Measurements from ENCODE around the gene USP10. TPM values are rescaled to one million over a fixed set of nuclear protein-coding genes. Genes with fewer than 3 reads are reported as not detected.

Gene USP10
- total RNA-seq, 2 donors from 2014 or later: 82.7 to 129 TPM

DNA sequence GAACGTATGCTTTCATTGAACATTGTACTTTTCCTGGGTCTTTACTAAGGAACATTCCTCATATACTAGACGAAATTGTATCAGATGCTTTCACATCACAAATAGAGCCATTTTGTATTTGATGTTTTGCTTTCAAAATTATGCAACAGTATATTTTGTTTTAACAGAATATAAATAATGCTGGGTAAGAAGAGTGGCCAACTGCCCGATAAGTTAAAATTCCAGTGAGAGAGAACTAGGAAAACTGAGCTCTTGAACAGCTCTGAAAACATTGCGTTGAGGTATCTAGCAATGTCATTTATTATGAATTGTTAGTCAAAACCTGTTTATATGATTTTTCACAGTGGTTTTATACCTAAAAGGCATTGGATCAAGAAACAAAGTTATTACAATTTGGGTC lies 50.8 kb downstream of the USP10 start:
- DNase-seq (ENCODE audit: low spot score in 2 of 2) (no peak), ATAC-seq (no peak)
- H3K27ac Mint-ChIP-seq: no peak overlapping the region
- H3K36me3 Mint-ChIP-seq: peaks cover 0 to under 1% of the 10 kb centered on the region in 2 donors
- H3K9me3 Mint-ChIP-seq: no peaks in the 10 kb centered on the region

DNA sequence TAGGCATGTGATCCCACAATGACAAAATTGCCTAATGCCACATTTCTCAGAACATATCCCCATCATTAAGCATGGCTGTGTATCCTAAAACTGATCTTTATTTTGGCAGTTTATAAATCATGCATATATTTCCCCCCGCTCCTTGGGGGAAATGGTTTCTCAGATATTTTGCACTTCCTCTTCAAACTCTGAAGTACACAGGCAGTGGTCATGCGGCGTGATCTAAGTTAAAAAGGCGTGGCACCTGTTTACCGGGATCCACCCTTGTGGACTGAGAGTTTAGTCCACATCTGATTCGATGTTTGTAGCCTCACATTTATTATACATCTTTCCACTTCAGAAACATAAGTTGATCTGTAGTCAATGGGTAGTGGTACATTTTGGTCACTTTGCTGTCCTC lies 51.4 kb downstream of the USP10 start:
- Mint-ChIP-seq H3K9me3 (no peaks in the 10 kb centered on the region), H3K27ac (no peak overlapping the region), H3K36me3 (no peaks in the 10 kb centered on the region)
- DNase-seq (ENCODE audit: low spot score in 2 of 2): no peak
- no peak for ATAC-seq

DNA sequence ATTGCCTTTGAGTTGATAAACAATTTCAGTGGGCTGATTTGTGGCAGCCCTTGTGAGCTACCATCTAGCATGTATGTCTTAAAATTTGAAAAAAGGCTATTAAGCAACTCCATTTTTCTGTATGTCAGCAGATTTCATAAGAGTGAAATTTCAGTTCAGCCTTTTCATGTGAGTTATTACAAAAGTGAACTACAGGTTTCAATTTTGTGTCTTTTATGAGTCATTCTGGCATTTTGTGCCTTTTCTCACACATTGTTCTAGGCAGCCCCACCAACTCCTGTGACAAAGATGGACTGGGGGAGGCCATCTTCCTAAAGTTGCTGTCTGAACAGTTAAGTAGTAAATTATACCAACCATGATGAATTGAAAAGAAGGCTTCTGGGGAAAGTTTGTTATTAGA lies 52.1 kb downstream of the USP10 start:
- DNase-seq (ENCODE audit: low spot score in 2 of 2) (peak in 1 of 2 donors; percentile 43), ATAC-seq (peak; percentile 75 to 83)
- H3K36me3 Mint-ChIP-seq: no peaks in the 10 kb centered on the region
- no peaks in the 10 kb centered on the region for H3K9me3 Mint-ChIP-seq
- H3K27ac Mint-ChIP-seq: no peak overlapping the region

DNA sequence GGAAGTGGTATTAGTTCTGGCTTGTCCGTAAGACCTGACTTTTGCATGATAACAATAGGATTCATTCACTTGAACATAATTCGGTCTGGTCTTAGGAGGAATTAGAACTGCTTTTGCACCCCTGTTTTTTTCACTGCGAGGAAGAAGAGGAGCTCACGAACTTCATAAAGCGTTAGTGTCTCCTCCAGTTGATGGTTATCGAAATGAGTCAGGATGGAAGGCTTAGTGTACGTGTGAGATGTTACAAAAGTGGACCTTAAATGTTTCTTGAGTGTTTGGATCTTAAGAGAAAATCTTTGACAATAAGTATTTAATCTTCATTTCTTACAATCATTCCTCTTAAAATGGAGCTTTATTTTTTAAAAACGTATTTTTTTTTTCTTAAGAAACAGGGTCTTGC lies 52.8 kb downstream of the USP10 start:
- no peaks in the 10 kb centered on the region for H3K9me3 Mint-ChIP-seq
- DNase-seq (ENCODE audit: low spot score in 2 of 2) (no peak), ATAC-seq (no peak)
- no peak overlapping the region for H3K27ac Mint-ChIP-seq
- H3K36me3 Mint-ChIP-seq: no peaks in the 10 kb centered on the region

DNA sequence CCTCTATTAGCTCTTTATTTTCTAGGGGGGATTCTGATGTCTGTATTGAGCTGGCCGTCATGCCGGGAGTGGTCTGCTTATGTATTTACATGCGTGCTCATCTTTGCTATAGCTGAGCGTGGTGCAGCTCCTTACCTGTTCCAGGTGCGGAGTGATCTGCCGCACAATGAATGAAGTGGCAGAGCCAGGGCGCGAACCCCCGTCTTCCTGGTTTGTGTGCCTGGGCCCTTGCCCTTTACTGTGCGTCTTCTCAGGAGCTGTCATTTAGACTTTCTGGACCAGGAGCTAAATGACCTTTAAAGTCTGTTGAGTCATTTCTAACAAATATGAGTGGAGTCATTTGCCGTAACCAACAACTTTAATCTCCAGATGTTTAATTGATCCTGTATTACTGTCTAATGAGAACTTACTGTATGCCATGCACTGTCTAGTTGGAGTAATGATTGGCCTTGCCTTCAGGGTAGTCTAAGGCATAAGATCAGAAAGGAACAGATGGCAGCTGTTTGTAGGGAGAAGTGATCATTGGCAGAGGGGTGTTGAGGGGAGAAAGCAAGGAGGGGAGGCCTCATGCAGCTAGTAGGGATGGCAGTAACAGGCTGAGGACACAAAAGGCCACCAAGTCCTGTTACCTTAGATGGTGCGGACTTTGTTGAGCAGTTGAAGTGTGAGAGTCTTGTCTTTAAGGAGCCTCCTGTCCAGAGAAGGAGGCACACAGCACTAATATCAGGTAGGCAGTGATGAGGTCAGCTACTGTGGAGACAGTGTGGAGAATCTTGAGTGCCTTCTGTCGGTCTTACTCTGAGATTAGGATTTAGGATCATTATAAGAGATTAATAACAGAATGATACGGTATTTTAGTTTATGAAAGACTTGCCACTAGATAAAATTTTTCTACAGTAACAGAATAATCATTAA lies 53.9 kb downstream of the USP10 start:
- no peak overlapping the region for H3K27ac Mint-ChIP-seq

DNA sequence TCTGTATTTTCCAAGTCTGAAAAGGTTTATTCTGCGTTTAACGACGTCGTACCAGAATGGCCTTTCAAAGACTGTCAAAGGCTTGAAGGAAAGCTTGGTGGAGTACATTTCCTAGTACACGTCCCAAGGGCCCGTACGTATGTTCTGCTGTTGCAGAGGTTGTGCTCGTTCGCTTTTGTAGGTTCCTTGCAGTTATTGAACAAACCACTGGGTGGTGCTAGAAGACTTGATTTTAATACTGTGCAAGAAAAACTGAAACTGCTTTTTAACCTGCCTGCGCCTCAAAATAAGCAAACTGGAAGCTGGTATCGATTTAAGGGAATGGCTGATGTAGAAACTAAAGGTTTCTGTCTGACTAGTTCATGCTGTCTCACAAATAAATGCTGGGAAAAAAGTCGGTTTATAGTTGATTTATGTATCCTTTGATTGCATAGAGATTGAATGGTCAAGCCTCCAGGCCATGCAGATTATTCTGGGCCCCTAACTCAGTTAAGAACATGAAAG lies 54.6 kb downstream of the USP10 start:
- Mint-ChIP-seq H3K36me3 (no peaks in the 10 kb centered on the region), H3K9me3 (no peaks in the 10 kb centered on the region), H3K27ac (no peak overlapping the region)
- DNase-seq (ENCODE audit: low spot score in 2 of 2): peak in 1 of 2 donors; percentile 79
- ATAC-seq: peak; percentile 74 to 75

More for the DNA sequence above, 53.9 kb downstream of the USP10 start:
- peak; percentile 26 to 50 for ATAC-seq
- H3K9me3 Mint-ChIP-seq: no peaks in the 10 kb centered on the region
- no peaks in the 10 kb centered on the region for H3K36me3 Mint-ChIP-seq
- DNase-seq (ENCODE audit: low spot score in 2 of 2): no peak

DNA sequence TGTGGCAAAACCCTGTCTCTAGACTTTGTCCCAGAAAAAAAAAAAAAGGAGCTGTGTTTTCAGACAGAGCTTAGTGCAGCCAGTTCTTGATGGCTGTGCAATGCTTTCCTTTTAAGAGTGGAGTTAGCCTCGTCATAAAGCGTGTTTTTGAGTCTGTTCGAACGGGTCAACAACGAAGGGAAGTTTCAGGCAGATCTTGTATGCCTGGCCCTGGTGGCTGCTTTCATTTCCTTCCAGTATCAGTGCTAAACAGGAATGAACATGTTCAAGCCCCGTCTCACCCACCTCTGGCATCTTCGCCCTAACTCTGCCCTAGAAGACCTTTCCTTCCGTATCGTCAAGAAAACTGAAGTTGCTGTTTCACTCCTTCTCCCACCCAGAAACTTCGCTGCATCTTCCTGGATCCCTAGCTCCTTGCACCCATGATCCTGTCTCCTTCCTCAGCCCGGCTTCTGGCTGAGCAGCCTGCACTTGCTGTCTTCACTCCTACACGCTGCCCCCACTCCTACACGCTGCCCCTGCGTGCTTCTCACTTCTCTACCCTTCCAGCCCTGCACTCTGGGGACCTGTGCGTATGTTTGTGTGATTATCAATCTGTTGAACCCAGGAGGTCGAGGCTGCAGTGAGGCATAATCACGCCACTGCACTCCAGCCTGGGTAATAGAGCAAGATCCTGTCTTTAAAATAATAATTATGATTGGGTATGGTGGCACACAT lies 55.3 kb downstream of the USP10 start:
- Mint-ChIP-seq H3K36me3 (no peaks in the 10 kb centered on the region), H3K27ac (peak overlapping the region; percentile 36 to 58)
- ATAC-seq: no peak

DNA sequence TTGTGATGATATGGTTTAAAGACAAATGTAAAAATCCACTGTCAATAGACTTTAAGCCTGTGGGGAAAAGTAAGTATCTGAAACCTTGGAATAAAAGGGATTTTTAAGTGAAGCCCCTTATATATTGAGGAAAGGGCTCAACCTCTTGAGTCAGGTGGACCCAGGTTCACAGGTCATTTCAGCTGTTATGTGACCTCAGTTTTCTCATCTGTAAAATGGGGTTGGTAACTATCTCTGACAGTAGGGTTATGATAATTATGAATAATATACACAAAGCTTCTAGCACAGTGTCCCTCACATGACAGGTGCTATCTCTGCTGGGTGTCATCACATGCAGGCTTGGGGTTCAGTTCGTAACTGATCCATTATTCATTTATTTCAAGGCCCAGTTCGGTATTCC lies 57.0 kb downstream of the USP10 start:
- DNase-seq (ENCODE audit: low spot score in 2 of 2) (no peak), ATAC-seq (no peak)
- Mint-ChIP-seq H3K9me3 (no peaks in the 10 kb centered on the region), H3K27ac (peak overlapping the region in 1 of 2 donors; percentile 15), H3K36me3 (no peaks in the 10 kb centered on the region)

More for the DNA sequence above, 55.3 kb downstream of the USP10 start:
- H3K9me3 Mint-ChIP-seq: no peaks in the 10 kb centered on the region
- DNase-seq (ENCODE audit: low spot score in 2 of 2): no peak

DNA sequence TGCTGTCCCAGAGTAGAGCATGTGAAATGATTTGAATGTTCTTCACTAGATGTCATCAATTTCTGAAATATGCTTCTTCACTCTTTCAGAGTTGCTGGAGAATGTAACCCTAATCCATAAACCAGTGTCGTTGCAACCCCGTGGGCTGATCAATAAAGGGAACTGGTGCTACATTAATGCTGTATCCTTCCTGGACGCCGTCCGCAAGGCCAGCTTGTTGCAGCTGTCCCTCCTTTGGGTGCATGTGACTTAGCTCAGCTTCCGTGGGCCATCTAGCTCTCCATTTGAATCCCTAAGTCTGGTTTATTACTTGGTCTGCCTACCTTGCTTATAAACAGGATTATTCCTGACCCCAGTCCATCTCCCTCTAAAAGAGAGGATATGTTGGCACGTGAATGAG lies 58.8 kb downstream of the USP10 start:
- ATAC-seq: no peak
- H3K9me3 Mint-ChIP-seq: no peaks in the 10 kb centered on the region
- DNase-seq (ENCODE audit: low spot score in 2 of 2): no peak
- no peak overlapping the region for H3K27ac Mint-ChIP-seq
- H3K36me3 Mint-ChIP-seq: peaks cover 2 to 3% of the 10 kb centered on the region in 2 donors

DNA sequence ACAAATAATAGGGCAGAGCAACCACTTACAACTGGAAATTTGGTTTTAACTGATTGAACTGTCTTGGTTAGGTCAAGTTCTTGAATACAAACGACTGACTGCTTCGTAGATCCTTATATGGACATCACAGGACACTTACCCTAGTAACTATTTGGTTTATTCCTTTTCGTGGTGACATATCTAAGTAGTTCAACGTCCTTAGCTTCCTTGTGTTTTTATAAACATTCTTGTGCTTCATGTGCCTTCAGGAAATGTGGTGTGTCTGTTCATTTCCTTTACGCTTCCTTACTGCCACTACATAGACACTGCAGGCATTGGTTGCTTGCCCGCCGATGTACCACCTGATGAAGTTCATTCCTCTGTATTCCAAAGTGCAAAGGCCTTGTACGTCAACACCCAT lies 59.3 kb downstream of the USP10 start:
- Mint-ChIP-seq H3K27ac (peak overlapping the region in 1 of 2 donors; percentile 61), H3K9me3 (no peaks in the 10 kb centered on the region), H3K36me3 (peaks cover 6 to 8% of the 10 kb centered on the region in 2 donors)
- DNase-seq (ENCODE audit: low spot score in 2 of 2) (no peak), ATAC-seq (no peak)

DNA sequence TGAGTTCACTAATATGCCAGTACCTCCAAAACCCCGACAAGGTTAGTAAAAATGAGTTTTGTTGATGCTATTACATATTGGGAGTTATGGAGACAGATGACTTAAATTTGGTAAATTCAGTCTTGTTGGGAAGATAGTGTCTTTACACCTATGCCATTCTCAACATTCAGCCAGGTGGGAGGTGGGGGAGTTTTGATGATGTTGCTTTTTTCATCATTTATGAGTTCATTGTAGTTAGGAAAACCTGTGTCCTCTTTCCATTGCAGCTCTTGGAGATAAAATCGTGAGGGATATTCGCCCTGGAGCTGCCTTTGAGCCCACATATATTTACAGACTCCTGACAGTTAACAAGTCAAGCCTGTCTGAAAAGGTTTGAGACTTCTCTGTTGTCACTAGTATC lies 60.1 kb downstream of the USP10 start:
- no peaks in the 10 kb centered on the region for H3K9me3 Mint-ChIP-seq
- DNase-seq (ENCODE audit: low spot score in 2 of 2): no peak
- peaks cover 13% of the 10 kb centered on the region in 2 donors for H3K36me3 Mint-ChIP-seq
- no peak for ATAC-seq
- H3K27ac Mint-ChIP-seq: no peak overlapping the region

DNA sequence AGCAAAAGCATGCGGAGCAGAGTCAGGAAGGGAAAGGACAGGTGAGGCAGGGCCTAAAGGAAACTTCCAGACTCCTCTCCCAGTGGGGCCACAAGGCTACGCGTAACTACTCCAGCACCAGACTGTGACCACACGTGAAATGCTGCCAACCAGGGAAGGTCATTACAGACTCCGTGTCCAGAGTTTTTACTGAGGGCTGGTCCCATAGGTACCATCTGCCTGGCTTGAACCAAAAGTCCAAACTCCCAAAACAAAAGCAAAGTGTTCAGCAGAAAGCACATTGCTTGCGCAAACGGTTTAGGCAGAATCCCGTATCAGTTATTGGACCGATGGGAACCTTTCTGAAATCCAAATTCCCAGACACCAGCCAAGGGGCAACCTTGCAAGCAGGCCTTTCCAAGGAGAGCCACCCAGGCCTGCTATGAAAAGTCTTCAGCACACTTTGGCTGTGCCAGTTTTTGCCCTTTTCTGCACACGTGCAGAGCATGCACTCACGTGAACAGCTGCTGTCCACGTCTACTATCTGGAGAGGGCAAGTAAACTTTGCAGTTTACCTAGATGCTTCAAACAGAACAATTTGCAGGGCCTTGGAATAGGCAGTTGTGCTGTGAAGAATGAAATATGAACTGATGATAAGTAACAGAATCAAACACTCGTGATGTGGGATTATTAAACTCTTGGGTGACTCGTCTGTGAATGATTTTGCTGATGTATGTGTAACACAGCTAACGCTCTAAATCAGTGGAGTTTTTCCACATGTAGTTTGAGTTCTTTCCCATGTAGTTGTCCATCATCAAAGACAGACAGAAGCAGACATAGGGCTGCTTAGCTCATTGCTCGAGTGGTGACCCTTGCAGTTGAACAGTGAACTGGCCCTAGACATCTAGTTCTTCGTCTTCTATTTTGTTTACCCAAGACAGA lies 61.9 kb downstream of the USP10 start:
- DNase-seq (ENCODE audit: low spot score in 2 of 2) (no peak), ATAC-seq (no peak)
- no peaks in the 10 kb centered on the region for H3K9me3 Mint-ChIP-seq
- H3K36me3 Mint-ChIP-seq: peaks cover 13 to 19% of the 10 kb centered on the region in 2 donors
- H3K27ac Mint-ChIP-seq: no peak overlapping the region

DNA sequence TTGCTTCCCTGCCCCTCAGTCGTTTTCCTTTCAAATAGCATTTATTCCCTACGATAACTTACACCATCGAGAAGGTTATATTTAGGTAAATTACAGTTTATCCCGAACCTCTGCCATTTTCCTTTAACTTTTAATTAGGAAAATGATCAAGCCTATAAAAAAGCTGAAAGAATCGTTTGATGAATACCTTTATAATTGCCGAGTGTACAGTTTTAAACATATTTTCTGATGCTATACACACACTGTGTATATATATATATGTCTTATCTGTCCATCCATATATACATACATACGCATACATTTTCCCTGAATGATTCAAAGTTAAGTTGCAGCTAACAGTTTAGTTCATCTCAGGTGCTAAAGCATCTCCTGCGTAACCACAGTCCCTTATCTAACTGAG lies 63.4 kb downstream of the USP10 start:
- no peak for ATAC-seq
- peaks cover 13 to 33% of the 10 kb centered on the region in 2 donors for H3K36me3 Mint-ChIP-seq
- H3K27ac Mint-ChIP-seq: no peak overlapping the region
- DNase-seq (ENCODE audit: low spot score in 2 of 2): no peak
- H3K9me3 Mint-ChIP-seq: no peaks in the 10 kb centered on the region

DNA sequence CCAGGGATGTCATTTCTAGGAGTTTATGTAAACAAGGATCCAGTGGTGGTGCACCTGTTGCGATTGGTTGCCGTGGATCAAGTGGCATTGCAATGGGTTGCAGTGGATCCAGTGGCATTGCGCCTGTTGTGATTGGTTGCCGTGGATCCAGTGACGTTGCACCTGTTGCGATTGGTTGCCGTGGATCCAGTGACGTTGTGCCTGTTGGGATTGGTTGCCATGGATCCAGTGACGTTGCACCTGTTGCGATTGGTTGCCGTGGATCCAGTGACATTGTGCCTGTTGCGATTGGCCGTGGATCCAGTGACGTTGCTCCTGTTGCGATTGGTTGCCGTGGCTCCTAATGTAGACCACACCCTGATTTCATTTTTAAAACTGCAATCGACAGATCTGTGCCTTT lies 63.8 kb downstream of the USP10 start:
- H3K9me3 Mint-ChIP-seq: no peaks in the 10 kb centered on the region
- ATAC-seq (no peak), DNase-seq (ENCODE audit: low spot score in 2 of 2) (no peak)
- peaks cover 13 to 38% of the 10 kb centered on the region in 2 donors for H3K36me3 Mint-ChIP-seq
- no peak overlapping the region for H3K27ac Mint-ChIP-seq

DNA sequence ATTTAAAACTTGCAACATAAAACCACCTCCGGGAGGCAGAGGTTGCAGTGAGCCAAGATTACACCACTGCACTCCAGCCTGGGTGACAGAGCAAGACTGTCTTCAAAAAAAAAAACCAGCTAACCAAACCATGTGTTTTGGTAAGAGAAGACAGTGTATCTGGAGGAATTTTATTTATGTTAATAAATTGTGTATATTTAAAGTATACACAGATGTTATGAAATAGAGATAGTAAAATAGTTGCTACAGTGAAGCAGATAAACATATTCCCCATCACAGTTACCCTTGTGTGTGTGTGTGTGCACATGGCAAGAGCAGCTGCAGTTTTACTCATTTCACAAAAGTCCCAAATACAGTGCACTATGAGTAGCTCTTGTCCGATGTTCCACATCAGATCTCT lies 65.2 kb downstream of the USP10 start:
- peaks cover 13 to 46% of the 10 kb centered on the region in 2 donors for H3K36me3 Mint-ChIP-seq
- H3K9me3 Mint-ChIP-seq: no peaks in the 10 kb centered on the region
- no peak for DNase-seq (ENCODE audit: low spot score in 2 of 2)
- no peak for ATAC-seq
- peak overlapping the region in 1 of 2 donors; percentile 75 for H3K27ac Mint-ChIP-seq

Measured in activated naive CD4-positive, alpha-beta T cell treated with anti-CD3 and anti-CD28 coated beads, Interleukin-2, amount 50 U/mL, for 72 hours (primary cell).